A673 (cell line): ENCODE data around the gene IFITM1. TPM values are rescaled to one million over a fixed set of nuclear protein-coding genes. Genes with fewer than 3 reads are reported as not detected.
"Not testable (repeated sequence)": the region's sequence is repeated elsewhere in the genome, so short reads cannot be mapped to it uniquely, and the experiment has no call there.

ENCODE experiments used
- BruUV-seq: library from RNA; stranded (reverse); fragments of 400-500 nt; replicated peaks from 2 replicates; lab custom pipeline; 2021; lab: Mats Ljungman, UMichigan
- CTCF ChIA-PET: fragments of 300-600 bp; sonication (Branson Sonifier 250); formaldehyde crosslinking; loops from one replicate; lab custom pipeline; 2022; ENCODE audit warnings: antibody characterized with exemption; lab: Charles Lee
- POLR2A ChIA-PET: fragments of 300-600 bp; sonication (Branson Sonifier 250); formaldehyde crosslinking; loops from one replicate; lab custom pipeline; 2022; ENCODE audit warnings: antibody characterized with exemption; ENCODE audit not compliant: low non-redundant PET; lab: Charles Lee
- DNase-seq: peaks from one replicate; pipeline ENCODE4 v3.0.0-alpha.2; 2015; ENCODE audit warnings: low spot score
- H3K27ac ChIP-seq: fragments of 200-600 bp; sonication (generic); 2 replicates; pipeline ENCODE4 v1.5.1; 2016; ENCODE audit warnings: mixed run types, low read depth, mild to moderate bottlenecking, mixed read lengths, antibody characterized with exemption, low read length; ENCODE audit not compliant: poor library complexity, severe bottlenecking
- H3K27me3 ChIP-seq: fragments of 200-600 bp; sonication (generic); replicated peaks from 2 replicates; pipeline ENCODE4 v1.6.1; 2017; ENCODE audit warnings: mixed run types, low read depth, mild to moderate bottlenecking, mixed read lengths, antibody characterized with exemption, low read length; ENCODE audit not compliant: insufficient read depth, poor library complexity
- H3K36me3 ChIP-seq: fragments of 200-600 bp; sonication (generic); 2 replicates; pipeline ENCODE4 v1.6.1; 2016; ENCODE audit warnings: mixed run types, mild to moderate bottlenecking, mixed read lengths, antibody characterized with exemption, low read length; ENCODE audit not compliant: insufficient read depth, poor library complexity, severe bottlenecking
- H3K4me1 ChIP-seq: fragments of 200-600 bp; sonication (generic); 2 replicates; pipeline ENCODE4 v1.6.1; 2017; ENCODE audit warnings: mixed run types, mild to moderate bottlenecking, mixed read lengths, antibody characterized with exemption, low read length; ENCODE audit not compliant: insufficient read depth, poor library complexity, severe bottlenecking
- H3K4me3 ChIP-seq: fragments of 200-600 bp; sonication (generic); 2 replicates; pipeline ENCODE4 v1.5.1; 2016; ENCODE audit warnings: low read depth, mixed run types, mild to moderate bottlenecking, mixed read lengths, low read length; ENCODE audit not compliant: poor library complexity, severe bottlenecking
- H3K9me3 ChIP-seq: fragments of 200-600 bp; sonication (generic); 2 replicates; pipeline ENCODE4 v1.6.1; 2016; ENCODE audit warnings: mixed run types, low read depth, mild to moderate bottlenecking, mixed read lengths, antibody characterized with exemption, low read length; ENCODE audit not compliant: poor library complexity, severe bottlenecking
- EZH2 ChIP-seq: fragments of 200-600 bp; sonication (generic); IDR thresholded peaks from 2 replicates; pipeline ENCODE4 v1.6.1; 2017; ENCODE audit warnings: borderline replicate concordance, low read depth, mild to moderate bottlenecking, mixed read lengths, antibody characterized with exemption, low read length; ENCODE audit not compliant: poor library complexity, severe bottlenecking
- intact Hi-C: fragments of 100-400 bp; cut with micrococcal nuclease; formaldehyde crosslinking; loops from one replicate; pipeline ENCODE4 v1.10.0; 2022; ENCODE audit not compliant: unreplicated experiment
- total RNA-seq: library from RNA; stranded (reverse); gene quantifications from 2 replicates; pipeline ENCODE4 v1.2.3, GENCODE V29; 2021
- TF ChIP-seq, protein P1 (sequence below): fragments of 300-800, 200-600 bp; sonication (generic); conservative IDR thresholded peaks from 2 replicates; pipeline ENCODE4 v1.5.1; 2017; ENCODE audit warnings: low read depth, mild to moderate bottlenecking, antibody characterized with exemption, low read length, moderate library complexity, mixed read lengths

The IFITM1 gene
- total RNA-seq, 1 experiment from 2014 or later: 24.4 TPM

GRCh38 chr11:285021-285893 lies 28.6 kb upstream of the IFITM1 start:
- Histone ChIP-seq H3K4me1 (peaks cover 6% of the 10 kb centered on the region), H3K36me3 (no peaks in the 10 kb centered on the region), H3K9me3 (no peaks in the 10 kb centered on the region), H3K27ac (no peak overlapping the region), H3K4me3 (no peak overlapping the region), H3K27me3 (peaks cover 25% of the 10 kb centered on the region)
- TF ChIP-seq, protein P1, sequence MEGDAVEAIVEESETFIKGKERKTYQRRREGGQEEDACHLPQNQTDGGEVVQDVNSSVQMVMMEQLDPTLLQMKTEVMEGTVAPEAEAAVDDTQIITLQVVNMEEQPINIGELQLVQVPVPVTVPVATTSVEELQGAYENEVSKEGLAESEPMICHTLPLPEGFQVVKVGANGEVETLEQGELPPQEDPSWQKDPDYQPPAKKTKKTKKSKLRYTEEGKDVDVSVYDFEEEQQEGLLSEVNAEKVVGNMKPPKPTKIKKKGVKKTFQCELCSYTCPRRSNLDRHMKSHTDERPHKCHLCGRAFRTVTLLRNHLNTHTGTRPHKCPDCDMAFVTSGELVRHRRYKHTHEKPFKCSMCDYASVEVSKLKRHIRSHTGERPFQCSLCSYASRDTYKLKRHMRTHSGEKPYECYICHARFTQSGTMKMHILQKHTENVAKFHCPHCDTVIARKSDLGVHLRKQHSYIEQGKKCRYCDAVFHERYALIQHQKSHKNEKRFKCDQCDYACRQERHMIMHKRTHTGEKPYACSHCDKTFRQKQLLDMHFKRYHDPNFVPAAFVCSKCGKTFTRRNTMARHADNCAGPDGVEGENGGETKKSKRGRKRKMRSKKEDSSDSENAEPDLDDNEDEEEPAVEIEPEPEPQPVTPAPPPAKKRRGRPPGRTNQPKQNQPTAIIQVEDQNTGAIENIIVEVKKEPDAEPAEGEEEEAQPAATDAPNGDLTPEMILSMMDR: no peak
- no peak for TF ChIP-seq EZH2
- intact Hi-C loops: no loop called here
- no peak for DNase-seq
- ChIA-PET CTCF (no interaction called here), POLR2A (no interaction called here)
- BruUV-seq: no TSS peak

- Histone ChIP-seq H3K36me3 (no peaks in the 10 kb centered on the region), H3K27ac (no peak overlapping the region), H3K9me3 (no peaks in the 10 kb centered on the region), H3K27me3 (peaks cover 19% of the 10 kb centered on the region), H3K4me1 (peaks cover 6% of the 10 kb centered on the region), H3K4me3 (no peak overlapping the region)
- intact Hi-C loops: no loop called here
- POLR2A ChIA-PET: no interaction called here
- TF ChIP-seq, protein P1: no peak
- TF ChIP-seq EZH2: no peak
- CTCF ChIA-PET: no interaction called here
- no TSS peak for BruUV-seq
- no peak for DNase-seq
These were observed 28.0 kb upstream of the IFITM1 start for GRCh38 chr11:285894-286220.

- POLR2A ChIA-PET, BruUV-seq, DNase-seq, H3K27me3 ChIP-seq, H3K27ac ChIP-seq, H3K9me3 ChIP-seq, H3K4me3 ChIP-seq, intact Hi-C loops, CTCF ChIA-PET, H3K4me1 ChIP-seq, H3K36me3 ChIP-seq: not testable (repeated sequence)
These were observed 26.6 kb upstream of the IFITM1 start for GRCh38 chr11:286977-287820.
